Fibroblast of skin of scalp (primary cell): ENCODE data around the gene CD300LB.
A peak's percentile ranks its signal among the peaks of the same experiment; 100 is the strongest.
"Not testable (repeated sequence)": the region's sequence is repeated elsewhere in the genome, so short reads cannot be mapped to it uniquely, and the experiment has no call there.

Experiments
- DNase-seq: peaks from one replicate; pipeline ENCODE4 v3.0.0-alpha.2; 2013

Gene CD300LB

DNA sequence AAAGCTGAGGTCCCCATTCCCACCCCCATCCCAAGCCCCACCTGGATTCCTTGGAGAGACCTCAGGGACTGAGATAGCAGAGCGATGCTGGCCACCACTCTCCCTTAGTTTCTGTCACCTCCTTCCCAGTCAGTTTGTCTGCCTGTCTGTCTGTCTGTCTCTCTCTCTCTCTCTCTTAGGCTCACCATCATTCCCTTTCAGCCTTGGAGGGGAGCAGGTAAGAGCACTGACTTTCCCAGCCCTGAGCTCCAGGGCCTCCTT is 5.9 kb downstream of the CD300LB start:
- DNase-seq, result no peak

DNA sequence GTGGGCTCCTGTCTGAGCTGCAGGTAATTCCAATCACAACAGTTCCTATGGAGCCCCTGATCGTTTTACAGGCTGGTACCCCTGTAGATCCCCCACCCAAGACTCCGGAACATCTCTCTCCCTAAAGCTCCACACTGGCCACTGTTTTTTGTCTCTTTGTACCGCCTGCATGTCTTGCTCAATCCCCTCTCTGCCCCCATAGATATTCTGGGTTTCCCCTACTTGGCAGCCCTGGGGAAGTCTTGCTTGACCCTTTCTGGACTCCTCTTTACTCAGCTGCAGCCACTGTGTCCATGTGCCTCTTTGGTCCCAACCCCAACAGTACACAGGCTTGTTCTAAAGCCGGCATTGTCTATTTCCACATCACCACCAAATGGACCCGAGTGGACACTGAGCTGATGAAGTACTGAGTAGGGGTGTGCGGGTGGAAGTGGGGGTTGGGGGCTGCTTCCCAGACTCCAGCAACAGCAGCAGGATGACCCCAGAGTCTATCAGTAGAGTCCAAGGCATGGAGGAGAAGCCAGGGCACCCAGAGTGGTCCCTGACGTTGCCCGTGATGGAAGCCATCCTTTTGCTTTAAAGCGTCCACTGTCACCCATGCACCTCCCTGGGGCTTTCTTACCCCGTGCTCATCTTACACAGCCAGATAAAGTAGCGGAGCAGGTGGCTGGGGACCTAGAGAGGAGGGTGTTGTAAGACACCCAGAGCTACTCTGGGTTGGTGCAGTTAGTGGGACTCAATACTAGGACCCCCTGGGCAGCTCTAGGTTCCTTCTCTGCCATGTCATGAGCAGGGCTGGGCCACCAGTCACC is 6.4 kb downstream of the CD300LB start:
- DNase-seq, result no peak

DNA sequence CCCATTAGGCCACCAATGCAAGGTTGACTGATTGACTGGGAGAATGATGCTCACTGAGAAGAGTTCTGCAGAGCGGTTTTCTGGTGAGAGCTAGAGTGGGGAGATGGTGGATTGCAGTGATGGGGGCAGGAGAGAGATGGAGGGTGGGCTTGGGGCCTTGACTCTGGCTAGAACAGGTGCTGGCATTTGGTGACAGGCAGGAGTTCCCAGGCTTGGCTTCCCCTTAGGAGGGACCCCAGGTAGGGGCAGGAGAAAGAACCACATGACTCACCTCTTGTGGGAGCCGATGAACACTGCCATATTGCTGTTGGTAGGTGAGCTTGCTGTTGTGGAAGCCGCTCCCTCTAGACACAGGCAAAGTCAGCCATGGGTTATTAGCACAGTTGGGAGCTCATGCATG is 8.0 kb downstream of the CD300LB start:
- no peak for DNase-seq

DNA sequence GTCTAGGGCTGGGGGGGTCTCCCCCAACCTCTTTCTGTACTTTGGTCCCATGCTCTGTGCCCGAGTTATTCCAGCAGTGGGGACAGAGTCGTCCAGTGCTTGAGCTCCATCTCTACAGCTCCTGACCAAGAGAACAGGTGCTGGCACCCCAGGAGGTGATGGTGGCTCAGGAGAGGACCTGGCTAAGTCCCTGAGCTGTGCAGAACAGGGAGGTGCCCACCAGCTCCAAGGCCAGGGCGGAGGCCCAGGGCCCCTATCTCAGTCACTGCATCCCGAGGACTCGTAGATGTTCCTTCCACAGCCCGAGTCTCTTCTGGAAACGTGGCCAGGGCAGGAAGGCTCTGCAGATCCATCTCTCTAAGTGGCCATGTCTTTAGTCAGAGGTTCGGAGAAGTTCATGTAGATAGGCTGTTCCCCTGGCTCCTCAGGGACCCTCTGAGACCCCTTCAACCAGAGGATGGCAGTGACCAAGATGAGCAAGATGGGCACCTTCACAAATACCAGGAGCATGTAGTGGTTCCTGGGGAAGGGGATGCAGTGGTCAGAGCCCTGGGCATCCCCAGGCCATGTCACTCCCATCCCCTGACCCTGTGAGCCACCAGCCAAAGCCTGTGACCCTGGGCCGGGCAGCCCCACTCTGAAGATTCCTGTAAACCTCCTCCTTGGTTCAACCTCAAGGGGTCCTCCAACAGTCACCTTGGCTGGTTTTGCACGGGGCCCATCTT is 8.7 kb downstream of the CD300LB start:
- DNase-seq, result no peak

DNA sequence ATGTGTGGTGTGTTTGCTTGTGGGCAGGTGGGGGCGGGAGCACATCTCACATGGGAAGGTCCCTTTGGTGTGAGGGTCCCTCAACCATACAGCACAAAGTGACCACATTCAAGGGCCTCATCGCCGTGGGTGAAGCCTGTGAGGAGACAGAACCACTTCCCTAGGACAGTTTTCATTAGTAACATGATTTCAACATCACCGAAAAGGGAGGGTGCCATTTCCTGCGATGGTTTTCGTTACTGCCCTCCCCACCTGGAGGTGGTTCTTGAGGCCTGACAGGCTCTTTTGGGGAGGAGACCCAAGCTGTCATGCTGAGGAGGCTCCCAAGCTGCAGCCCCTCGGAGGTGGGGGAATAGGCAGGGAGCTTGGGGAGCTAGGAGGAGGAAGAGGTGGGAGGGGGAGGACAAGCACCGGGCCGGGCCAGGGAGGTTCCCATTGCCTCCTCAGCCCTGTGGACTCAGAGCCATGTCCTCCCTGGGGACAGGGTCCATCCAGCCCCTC is 9.5 kb downstream of the CD300LB start:
- DNase-seq, result no peak

- DNase-seq, result no peak
These were observed 10.3 kb downstream of the CD300LB start for GRCh38 chr17:74520790-74521480.

DNA sequence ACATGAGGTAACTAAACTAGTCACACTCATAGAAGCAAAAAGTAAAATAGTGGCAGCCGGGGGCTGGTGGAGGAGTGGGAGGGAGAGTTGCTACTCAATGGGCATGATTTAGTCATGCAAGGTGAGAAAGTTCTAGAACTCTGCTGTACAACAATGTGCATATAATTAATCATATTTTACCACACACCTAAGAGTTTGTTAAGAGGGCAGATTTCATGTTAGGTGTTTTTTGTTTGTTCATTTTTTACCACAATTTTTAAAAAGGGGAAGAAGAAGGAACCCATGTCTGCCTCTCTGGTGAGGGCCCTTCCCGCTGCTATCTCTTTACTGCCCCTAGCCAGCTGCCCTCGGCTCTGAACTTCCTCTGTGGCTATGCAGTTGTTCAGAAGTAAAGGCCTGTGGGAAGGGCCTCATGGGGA is 11.2 kb downstream of the CD300LB start:
- no peak for DNase-seq

GRCh38 chr17:74518413-74518981 is 12.8 kb downstream of the CD300LB start:
- DNase-seq, result not testable (repeated sequence)

GRCh38 chr17:74516561-74517328 is 14.5 kb downstream of the CD300LB start:
- DNase-seq, result no peak

DNA sequence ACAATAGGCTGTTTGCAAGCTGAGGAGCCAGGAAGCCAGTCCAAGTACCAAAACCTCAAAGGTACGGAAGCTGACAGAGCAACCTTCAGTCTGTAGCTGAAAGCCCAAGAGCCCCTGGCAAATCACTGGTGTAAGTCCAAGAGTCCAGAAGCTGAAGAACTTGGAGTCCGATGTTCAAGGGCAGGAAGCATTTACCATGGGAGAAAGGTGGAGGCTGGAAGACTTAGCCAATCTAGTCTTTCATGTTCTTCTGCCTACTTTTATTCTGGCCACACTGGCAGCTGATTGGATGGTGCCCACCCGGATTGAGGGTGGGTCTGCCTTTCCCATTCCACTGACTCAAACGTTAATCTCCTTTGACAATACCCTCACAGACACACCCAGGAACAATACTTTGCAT is 15.3 kb downstream of the CD300LB start:
- no peak for DNase-seq

DNA sequence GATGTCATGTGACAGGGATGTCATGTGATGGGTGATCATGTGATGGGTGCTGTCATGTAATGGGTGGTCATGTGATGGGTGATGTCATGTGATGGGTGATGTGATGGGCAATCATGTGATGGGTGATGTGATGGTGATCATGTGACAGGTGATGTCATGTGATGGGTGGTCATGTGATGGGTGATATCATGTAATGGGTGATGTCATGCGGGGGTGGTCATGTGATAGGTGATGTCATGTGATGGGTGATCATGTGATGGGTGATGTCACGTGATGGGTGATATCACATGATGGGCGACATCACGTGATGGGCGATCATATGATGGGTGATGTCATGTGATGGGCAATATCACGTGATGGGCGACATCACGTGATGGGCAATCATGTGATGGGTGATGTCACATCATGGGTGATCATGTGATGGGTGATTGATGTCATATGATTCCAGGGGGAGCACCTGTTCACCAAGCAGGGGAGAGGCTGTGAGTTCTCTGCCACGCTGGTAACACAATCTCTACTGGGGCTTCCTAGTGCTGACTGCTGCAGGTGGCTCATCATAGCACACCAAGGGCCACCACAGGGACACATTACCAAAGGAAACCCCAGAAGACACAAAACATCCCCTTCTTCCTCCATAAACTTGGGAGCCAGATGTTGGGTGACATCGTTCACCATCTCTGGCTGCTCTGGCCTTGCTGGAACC is 16.5 kb downstream of the CD300LB start:
- no peak for DNase-seq

DNA sequence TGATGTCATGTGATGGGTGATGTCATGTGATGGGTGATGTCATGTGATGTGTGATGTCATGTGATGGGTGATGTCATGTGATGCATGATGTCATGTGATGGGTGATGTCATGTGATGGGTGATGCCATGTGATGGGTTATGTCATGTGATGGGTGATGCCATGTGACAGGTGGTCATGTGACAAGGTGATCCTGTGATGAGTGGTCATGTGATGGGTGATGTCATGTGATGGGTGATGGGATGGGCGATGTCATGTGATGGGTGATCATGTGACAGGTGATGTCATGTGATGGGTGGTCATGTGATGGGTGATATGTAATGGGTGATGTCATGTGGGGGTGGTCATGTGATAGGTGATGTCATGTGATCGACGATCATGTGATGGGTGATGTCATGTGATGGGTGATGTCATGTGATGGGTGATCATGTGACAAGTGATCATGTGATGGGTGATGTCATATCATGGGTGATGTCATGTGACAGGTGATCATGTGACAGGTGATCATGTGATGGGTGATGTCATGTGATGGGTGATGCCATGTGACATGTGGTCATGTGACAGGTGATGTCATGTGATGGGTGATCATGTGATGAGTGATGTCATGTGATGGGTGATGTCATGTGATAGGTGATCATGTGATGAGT is 17.2 kb downstream of the CD300LB start:
- peak; percentile 36 for DNase-seq

DNA sequence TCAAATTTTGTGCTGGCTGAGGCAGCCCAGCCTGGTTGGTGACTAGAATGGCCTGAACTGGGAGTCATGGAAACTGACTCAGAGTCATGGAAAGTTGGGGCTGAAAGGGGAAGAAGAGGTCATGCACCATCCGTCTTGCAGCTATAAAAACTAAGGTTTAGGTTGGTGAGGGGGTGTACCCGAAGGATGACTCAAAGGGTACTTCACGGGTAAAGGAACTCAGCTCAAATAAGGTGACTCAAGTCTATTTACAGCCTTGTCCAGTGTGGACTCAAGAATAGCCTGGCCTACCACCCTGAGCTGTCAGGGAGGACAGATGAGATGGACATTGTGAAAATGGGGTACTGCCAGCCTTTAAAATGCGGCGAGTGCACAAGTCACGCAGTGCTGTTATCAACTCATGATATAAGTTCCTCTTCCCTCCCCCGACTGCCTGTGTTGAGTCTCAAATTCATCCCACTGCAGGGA is 18.6 kb downstream of the CD300LB start:
- no peak for DNase-seq

- DNase-seq, result no peak
These were observed 19.2 kb downstream of the CD300LB start for GRCh38 chr17:74512036-74512435.

DNA sequence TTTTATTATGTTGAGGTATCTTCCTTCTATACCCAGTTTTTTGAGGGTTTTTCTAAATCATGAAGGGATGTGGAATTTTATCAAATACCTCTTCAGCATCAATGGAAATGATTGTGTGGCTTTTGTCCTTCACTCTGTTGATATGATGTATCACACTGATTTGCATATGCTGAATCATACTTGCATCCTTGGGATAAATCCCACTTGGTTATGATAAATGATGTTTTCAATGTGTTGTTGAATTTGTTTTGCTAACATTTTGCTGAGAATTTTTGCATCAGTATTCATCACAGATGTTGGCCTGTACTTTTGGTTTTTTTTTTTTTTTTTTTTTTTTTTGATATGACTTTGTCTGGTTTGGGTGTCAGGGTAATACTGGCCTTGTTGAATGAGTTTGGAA is 23.1 kb downstream of the CD300LB start:
- no peak for DNase-seq

GRCh38 chr17:74503949-74504348 is 27.3 kb downstream of the CD300LB start:
- DNase-seq, result not testable (repeated sequence)

DNA sequence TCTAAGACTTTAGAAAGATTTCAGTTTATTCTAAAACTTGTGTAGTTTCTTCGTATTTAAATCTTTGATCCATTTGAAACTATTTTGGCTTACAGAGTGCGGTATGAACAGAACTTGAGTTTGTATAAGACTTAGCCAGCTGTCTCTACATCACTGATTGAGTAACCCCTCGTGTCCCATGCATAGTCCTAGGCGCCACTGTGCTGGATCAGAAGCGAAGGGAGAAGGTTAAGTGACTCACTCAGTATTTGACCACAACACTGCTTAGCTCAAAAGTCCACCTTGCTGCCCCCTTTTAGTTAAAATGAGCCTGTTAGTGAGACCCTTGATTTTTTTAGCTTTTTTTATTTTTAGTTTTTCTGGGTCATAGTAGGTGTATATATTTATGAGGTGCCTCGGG is 28.4 kb downstream of the CD300LB start:
- DNase-seq, result no peak

- no peak for DNase-seq
These were observed 31.3 kb downstream of the CD300LB start for GRCh38 chr17:74499992-74500391.

GRCh38 chr17:74497471-74497870 is 33.8 kb downstream of the CD300LB start:
- DNase-seq, result no peak

GRCh38 chr17:74493331-74493833 is 37.9 kb downstream of the CD300LB start:
- DNase-seq, result peak; percentile 59

GRCh38 chr17:74491626-74492025 is 39.6 kb downstream of the CD300LB start:
- no peak for DNase-seq
